KOPT-K1 (cell line): Measurements from ENCODE around the gene EIF2B2.

Experiments
- H3K27ac ChIP-seq: fragments of 200-600 bp; sonication (generic); 2 replicates; pipeline ENCODE4 v1.5.1; 2016; ENCODE audit warnings: antibody characterized with exemption, mild to moderate bottlenecking, low read depth, low read length; ENCODE audit not compliant: poor library complexity, severe bottlenecking
- H3K36me3 ChIP-seq: fragments of 200-600 bp; sonication (generic); 2 replicates; pipeline ENCODE4 v1.5.1; 2017; ENCODE audit warnings: antibody characterized with exemption, mild to moderate bottlenecking, low read length, moderate library complexity; ENCODE audit not compliant: insufficient read depth
- H3K9me3 ChIP-seq: fragments of 200-600 bp; sonication (generic); 2 replicates; pipeline ENCODE4 v1.5.1; 2017; ENCODE audit warnings: antibody characterized with exemption, low read length, mild to moderate bottlenecking; ENCODE audit not compliant: insufficient read depth, poor library complexity, severe bottlenecking

Gene EIF2B2

DNA sequence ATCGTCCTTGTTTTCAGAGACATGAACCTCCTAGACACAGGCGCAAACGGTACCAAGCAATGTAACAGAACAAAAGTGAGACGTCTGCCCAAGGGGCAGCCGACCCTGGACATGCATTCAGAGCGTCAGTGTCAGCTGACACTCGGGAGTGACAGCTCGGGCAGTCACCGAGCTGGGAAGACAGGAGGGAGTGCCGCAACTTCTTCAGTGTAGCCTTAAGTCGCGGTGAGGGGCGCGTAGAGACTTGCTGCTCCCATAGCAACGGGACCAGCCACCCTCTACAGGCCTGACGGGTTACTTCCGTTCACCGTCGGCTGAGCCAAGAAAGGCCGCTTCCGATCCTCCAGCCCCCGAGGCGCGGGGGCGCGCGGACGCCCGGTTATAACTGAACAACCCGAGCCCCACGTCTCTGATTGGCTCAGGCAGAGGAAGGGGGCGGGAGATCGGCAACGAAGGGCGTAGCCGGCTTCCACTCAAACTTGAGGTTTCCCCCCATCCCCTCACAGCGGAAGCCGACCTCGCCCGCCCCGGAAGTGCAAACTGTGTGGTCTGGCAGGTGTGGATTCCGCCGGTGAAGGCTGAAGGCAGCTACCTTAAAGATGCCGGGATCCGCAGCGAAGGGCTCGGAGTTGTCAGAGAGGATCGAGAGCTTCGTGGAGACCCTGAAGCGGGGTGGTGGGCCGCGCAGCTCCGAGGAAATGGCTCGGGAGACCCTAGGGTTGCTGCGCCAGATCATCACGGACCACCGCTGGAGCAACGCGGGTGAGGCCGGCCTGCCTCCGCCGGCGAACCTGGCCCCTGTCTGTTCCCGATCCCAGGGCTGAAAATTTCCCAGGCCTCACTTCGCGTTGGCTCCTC lies at the start of gene EIF2B2:
Gene EIF2B2, plus strand, starts transcription at position 530 of the 858 bp plus-strand sequence. Its CDS starts 70 bp downstream, at position 600.
- H3K27ac ChIP-seq: peak within 1 kb of the TSS; percentile 81
- peaks cover 31% of the 10 kb centered on the region for H3K36me3 ChIP-seq
- peaks cover 8% of the 10 kb centered on the region for H3K9me3 ChIP-seq

DNA sequence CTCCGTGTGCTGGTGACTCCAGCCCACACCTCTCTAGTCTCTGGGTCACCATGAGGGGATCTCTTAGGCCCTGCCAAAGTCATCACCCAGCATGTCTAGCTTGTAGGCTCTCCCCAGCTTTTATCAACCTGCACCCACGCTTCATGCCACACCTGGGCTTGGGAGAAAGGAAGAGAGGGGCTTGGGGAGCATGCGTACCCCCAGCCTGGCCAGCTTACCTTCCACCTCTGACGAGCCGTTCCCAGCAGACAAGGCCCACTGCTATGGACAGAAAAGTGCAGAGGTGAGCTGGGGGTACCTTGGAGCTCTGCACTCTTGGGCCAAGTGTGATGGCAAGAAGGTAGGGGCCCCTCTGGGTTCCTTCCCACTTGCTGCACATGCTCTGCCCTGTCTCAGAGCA lies 49.0 kb upstream of the EIF2B2 start:
- H3K9me3 ChIP-seq: no peaks in the 10 kb centered on the region
- H3K27ac ChIP-seq: no peak overlapping the region
- no peaks in the 10 kb centered on the region for H3K36me3 ChIP-seq

DNA sequence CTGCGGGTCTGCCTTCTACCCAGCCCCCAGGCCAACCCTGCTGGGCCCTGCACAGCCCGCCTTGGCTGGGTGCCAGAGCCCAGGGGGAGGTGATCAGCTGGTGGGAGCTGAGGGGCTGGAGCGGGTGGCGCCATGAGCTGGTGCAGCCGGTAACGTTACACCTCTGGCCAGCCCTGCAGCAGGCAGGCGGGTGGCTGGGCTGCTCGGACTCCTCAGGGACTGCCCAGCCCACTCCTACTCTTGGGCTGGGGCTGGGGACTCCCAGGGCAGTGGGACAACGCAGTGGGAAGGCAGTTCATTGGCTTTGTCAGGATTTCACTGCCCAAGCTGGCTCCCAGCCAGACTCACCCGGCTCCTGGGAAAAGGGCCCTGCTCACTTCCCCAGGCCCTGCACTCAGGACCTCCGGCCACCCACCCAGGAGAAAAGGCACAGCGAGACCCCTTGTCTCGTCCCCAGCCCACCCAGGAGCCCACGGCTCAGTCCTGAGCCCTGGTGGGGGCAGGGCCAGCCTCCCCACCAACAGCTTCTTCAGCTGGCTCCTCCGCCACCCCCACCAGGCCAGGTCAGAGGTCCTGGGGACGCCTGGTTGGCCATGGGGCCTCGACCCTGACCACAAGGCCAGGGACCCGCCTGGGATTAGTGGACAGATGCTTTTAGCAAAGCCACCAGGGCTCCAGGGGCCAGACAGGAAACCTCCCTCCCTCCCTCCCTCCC lies 48.3 kb upstream of the EIF2B2 start:
- Histone ChIP-seq H3K36me3 (no peaks in the 10 kb centered on the region), H3K27ac (no peak overlapping the region), H3K9me3 (no peaks in the 10 kb centered on the region)

DNA sequence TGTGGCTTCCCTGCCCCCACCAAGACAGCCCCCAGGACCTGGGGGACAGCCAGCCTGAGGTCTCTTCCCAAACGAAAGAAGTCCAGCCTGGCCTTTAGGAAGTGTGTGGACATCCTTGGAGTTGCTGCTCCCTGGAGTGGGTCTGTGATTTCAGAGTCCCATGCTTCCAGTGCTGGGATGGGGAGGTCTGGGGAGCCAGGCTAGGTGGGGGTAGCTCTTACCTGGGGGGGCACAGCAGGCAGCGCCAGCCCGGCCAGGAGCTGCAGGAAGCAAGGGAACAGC lies 47.8 kb upstream of the EIF2B2 start:
- H3K36me3 ChIP-seq: no peaks in the 10 kb centered on the region
- H3K9me3 ChIP-seq: no peaks in the 10 kb centered on the region
- no peak overlapping the region for H3K27ac ChIP-seq

DNA sequence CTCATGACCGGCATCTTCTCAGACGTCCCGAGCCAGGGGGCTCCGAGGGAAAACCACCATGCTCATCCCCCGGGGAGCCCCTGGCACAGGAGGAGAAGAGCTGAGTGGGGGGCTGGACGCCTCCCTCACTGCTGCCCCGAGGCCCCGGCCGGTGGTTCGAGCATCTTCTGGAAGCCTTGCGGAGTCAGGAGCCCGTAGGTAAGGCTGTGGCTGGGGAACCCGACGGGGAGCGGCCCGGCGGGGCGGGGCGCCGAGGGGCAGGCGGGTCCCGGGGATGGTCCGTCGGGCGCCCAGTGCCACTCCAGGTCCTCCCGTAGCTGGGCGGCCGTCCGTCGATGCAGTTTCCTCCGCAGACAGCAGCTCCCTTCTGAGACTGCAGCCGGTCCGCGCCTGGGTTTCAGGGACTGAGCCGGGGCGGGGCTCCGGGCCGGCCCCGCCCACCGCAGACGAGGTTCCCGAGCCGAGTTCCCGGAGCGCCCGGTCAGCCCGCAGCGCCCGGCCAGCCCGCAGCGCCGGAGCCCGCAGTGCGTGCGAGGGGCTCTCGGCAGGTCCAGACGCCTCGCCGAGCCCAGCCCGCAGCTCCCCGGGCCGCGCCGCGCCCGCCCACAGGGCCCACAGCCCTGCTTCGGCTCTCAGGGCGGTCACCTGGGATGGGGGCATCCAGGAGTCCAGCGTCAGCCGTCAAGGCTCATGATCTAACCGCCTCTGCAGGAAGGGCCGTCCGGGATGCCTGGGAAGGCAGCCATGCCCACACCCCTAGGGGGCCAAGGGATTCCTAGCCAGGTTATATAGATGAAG lies 47.3 kb upstream of the EIF2B2 start, which contains the start of gene PGF:
Gene PGF, minus strand, starts transcription at position 369 of the 798 bp plus-strand sequence. Its CDS starts 355 bp downstream, at position 14.
- H3K36me3 ChIP-seq: no peaks in the 10 kb centered on the region
- H3K9me3 ChIP-seq: no peaks in the 10 kb centered on the region
- no peak within 1 kb of the TSS for H3K27ac ChIP-seq

DNA sequence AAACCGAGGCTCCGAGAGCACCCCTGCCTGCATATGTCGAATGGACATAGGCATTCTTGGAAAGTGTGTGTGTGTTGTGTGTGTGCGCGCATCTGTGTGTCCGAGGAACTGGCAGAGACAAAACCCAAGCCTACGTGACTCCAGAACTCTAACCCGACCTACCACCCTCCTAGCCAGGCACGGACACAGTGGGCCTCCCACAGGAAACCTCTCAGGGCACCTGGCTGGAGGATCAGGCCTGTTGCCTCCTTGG lies 46.8 kb upstream of the EIF2B2 start:
- H3K36me3 ChIP-seq: no peaks in the 10 kb centered on the region
- no peaks in the 10 kb centered on the region for H3K9me3 ChIP-seq
- no peak overlapping the region for H3K27ac ChIP-seq

DNA sequence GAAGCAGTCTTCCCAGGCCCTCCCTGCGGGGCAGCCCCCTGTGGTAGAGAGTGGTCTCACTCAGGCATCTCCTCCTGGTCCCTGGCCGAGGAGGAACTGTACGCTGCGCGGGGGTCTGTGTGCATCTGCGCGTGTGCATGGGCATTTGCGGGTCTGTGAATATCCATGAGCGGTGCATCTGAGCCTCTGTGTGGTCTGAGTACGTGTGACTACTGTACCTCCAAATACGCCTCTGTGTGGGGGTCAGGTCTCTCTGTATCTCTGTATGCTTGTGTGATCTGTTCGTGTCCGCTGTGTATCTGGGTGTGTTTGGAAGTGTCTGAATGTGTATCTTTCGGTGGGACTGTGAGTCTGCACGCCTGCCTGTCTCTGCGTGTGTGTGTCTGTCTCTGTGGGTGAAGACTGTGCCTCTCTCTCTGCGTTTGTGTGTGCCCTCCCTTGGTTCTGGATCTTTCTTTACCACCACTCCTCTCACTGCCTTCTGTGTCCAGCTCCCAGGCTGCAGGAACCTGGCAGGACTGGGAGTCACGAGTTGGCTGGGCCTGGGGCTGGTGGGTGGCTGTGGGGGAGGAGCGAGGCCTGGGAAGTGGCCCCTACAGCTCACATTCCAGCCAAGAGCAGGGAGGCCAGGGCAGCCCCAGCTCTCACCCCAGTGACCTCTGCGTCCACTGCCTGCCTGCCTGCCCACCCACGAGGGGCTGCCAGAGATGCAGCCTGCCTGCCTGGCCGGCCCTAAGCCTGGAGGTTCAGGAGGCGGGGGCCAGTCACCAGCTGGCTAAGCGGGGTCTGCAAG lies 46.2 kb upstream of the EIF2B2 start:
- Histone ChIP-seq H3K27ac (no peak overlapping the region), H3K9me3 (no peaks in the 10 kb centered on the region), H3K36me3 (no peaks in the 10 kb centered on the region)

DNA sequence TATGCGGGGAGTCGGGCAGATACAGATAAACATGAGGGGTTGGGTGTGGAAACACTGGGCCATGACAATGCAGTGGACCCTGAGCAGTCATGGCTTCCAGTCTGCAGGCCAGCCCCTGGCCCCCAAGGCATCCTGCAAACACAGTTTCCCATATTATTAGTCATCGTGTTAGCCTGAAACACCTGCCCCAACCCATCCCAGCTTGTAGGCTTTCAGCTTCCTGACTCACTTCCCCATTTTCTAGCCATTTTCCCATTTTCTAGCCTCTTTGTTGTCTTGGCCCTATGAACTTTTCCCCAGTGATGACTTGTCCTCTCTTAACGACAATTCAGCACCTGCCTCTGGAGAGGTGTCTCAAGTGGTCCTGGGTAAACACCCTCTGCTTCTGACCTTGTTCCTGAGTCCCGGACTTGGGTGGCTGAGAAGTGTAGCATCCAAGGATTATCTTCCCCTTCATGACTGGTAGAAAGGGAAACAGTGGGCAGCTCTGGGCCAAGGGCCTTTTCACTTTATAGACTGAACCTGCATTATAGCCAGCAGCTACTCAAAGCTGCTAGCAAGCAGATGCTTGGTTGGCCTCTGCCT lies 43.0 kb upstream of the EIF2B2 start:
- Histone ChIP-seq H3K36me3 (no peaks in the 10 kb centered on the region), H3K9me3 (no peaks in the 10 kb centered on the region), H3K27ac (no peak overlapping the region)

DNA sequence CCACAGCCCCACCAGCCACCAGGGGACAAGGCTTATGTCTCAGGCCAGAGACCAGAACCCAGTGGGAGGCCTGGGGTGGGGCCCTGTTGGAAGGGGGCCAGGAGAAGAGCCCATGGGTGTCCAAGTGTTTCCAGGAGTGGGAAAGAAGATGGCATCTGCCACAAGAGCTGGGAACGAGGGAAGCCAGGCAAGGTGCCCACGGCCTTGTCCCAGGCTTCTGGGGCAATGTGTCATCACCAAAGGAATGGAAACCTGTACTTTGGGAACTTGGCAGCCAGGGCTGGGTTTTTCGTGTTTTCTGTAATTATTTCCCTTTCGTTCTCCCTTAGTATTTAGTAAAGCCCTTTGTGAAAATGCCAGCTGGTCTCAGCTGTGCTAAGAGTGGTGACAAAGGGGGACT lies 42.0 kb upstream of the EIF2B2 start:
- no peaks in the 10 kb centered on the region for H3K36me3 ChIP-seq
- H3K27ac ChIP-seq: no peak overlapping the region

DNA sequence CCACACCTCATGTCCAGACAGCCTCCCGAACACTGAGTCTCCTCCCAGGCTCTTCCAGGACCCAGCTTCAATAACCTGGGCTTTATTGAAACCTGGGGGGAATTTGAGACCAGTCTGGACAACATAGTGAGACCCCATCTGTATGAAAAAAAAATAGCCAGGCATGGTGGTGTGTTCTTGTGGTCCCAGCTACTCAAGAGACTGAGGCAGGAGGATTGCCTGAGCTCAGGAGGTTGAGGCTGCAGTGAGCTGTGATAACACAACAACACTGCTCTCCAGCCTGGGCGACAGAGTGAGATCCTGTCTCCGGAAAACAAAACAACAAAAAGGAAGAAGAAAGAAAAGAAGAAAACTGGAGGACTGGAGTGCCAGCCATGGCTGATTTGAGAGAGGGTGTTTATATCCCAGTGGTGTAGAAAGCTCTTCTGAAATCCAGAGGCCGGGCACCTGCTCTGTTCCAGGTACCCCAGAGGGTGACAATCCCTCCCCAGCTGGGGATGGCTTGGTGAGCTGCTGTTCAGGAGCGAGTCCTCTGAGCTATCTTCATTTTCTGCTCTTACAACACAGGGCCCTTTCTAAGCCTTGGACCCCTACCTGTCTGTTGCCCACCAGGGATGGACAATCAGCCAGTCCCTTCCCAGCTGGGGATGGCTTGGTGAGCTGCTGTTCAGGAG lies 41.3 kb upstream of the EIF2B2 start:
- Histone ChIP-seq H3K36me3 (no peaks in the 10 kb centered on the region), H3K27ac (no peak overlapping the region), H3K9me3 (no peaks in the 10 kb centered on the region)

More for the DNA sequence above, 42.0 kb upstream of the EIF2B2 start:
- no peaks in the 10 kb centered on the region for H3K9me3 ChIP-seq

DNA sequence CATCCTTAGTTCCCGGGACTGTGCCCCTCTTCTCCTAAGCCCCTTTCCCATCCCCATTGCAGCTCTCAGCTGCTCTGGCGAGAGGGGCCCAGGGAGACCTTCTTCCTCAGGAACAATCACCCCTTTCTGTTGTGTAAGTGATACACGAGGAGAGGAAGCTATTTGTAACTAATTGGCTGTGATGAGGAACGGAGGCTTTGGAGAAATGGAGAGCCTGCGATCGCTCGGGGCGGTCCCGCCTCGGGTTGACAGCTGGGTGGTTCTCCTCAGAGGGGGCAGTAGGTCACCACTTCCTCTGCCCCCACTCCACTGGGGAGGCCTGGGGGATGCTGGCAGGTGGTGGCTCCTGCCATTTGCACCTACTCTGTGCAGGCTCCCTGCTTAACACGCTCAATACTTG lies 40.7 kb upstream of the EIF2B2 start:
- Histone ChIP-seq H3K27ac (no peak overlapping the region), H3K36me3 (no peaks in the 10 kb centered on the region), H3K9me3 (no peaks in the 10 kb centered on the region)

DNA sequence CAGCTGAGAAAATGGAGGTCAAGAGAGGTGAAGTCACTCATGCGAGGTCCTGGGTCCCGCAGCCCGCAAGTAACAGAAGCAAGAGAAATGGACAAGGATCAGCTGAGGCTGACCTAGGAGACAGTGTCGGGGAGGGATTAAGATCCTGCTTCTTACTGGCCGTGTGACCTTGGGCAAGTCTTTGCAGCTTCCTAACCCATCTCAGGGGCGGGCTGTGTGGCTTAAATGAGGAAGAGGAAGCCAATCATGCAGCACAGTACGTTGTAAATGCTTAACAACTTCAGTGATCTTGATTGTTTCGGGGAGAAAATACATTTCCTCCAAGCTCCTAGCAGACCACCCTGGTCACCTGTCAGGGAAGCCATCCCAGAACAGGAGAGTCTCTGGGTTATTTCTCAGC lies 40.2 kb upstream of the EIF2B2 start:
- Histone ChIP-seq H3K27ac (no peak overlapping the region), H3K36me3 (no peaks in the 10 kb centered on the region), H3K9me3 (no peaks in the 10 kb centered on the region)

DNA sequence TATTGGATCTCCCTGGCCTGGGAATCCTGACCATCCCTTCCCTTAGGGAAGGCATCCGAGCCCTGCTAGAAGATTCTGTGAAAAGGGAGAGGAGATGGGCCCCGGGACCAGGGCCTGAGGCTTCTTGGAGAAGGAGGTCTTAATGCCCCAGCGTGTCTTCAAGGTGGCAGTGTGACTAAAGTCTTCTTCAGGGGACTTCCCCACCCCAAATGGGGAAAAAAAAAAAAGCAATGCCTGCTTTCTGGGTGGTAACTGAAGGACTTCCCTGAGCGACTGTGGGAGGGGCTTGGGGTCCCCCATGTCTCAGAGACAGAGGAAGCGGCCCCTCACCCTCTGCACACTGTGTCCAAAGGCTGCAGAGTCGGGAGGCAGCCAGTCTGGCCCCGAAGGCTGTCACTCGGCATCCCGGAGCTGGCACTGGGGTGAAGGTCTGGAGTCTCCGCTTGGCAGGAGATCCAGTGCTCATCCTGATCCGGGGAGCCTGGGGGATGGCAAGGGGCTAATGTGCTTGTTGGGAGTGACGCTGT lies 39.5 kb upstream of the EIF2B2 start:
- H3K36me3 ChIP-seq: no peaks in the 10 kb centered on the region
- no peak overlapping the region for H3K27ac ChIP-seq
- no peaks in the 10 kb centered on the region for H3K9me3 ChIP-seq

DNA sequence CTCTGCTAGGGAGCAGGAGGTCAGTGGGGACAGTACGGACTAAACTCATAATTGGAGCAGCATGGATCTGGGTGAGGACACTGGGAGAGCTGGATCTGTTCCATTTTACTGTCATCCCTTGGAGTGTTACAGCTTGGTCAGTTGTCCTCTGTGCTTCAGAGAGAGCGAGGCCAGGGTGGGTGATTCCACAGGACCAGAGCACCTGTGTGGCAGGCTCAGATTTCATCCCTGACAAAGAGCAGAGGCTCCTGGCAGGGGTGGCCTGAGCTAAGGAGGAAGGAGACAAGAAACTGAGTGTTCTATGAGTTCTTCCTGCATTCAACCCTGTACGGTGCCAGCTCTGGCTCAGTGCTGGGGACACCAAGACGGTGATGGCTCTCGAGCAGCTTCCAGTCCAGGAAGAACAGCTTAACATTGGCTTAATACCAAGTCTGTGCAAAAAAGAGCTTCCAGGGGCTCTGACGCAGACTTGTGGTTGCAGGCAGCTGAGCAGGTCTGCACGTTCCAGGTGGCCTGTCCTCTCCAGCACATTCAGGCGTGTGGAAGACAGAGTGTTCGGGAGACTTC lies 38.9 kb upstream of the EIF2B2 start:
- Histone ChIP-seq H3K9me3 (no peaks in the 10 kb centered on the region), H3K36me3 (no peaks in the 10 kb centered on the region), H3K27ac (no peak overlapping the region)
